ENCODE measurements around the gene THAP7. TPM values are rescaled to one million over a fixed set of nuclear protein-coding genes. Genes with fewer than 3 reads are reported as not detected.
A peak's percentile ranks its signal among the peaks of the same experiment; 100 is the strongest.

The THAP7 gene
- total and polyA plus RNA-seq, 2 experiments from 2014 or later: 49.7 to 61.1 TPM

- DNase-seq (ENCODE audit: low read depth in 1 of 2, low spot score in 1 of 2): peak; percentile 58 to 76
- H3K4me1 ChIP-seq (ENCODE audit: low read depth): no peaks in the 10 kb centered on the region
- no peak for TF ChIP-seq CTCF (IDR thresholded peaks at IDR 0.05; ENCODE audit: low read depth, low read length)
- no peaks in the 10 kb centered on the region for H3K36me3 ChIP-seq
- no peaks in the 10 kb centered on the region for H3K9me3 ChIP-seq (ENCODE audit: low read depth)
- H3K4me3 ChIP-seq: no peak overlapping the region
- H3K27me3 ChIP-seq: peaks cover 3% of the 10 kb centered on the region
- H3K27ac ChIP-seq: peak overlapping the region; percentile 11
Observed at GRCh38 chr22:21038405-21038804, 36.5 kb upstream of the THAP7 start.

GRCh38 chr22:21034989-21035388, 33.1 kb upstream of the THAP7 start:
- H3K9me3 ChIP-seq (ENCODE audit: low read depth): no peaks in the 10 kb centered on the region
- no peak for DNase-seq (ENCODE audit: low read depth in 1 of 2, low spot score in 1 of 2)
- no peaks in the 10 kb centered on the region for H3K36me3 ChIP-seq
- no peak for TF ChIP-seq CTCF (IDR thresholded peaks at IDR 0.05; ENCODE audit: low read depth, low read length)
- peaks cover 8% of the 10 kb centered on the region for H3K4me1 ChIP-seq (ENCODE audit: low read depth)
- no peak overlapping the region for H3K27ac ChIP-seq
- H3K4me3 ChIP-seq: no peak overlapping the region
- H3K27me3 ChIP-seq: peaks cover 23% of the 10 kb centered on the region

GRCh38 chr22:21033895-21034294, 32.0 kb upstream of the THAP7 start:
- no peak for DNase-seq (ENCODE audit: low read depth in 1 of 2, low spot score in 1 of 2)
- Histone ChIP-seq H3K4me1 (ENCODE audit: low read depth) (peaks cover 8% of the 10 kb centered on the region), H3K9me3 (ENCODE audit: low read depth) (no peaks in the 10 kb centered on the region), H3K36me3 (no peaks in the 10 kb centered on the region), H3K4me3 (no peak overlapping the region), H3K27ac (no peak overlapping the region), H3K27me3 (peaks cover 23% of the 10 kb centered on the region)
- TF ChIP-seq CTCF (IDR thresholded peaks at IDR 0.05; ENCODE audit: low read depth, low read length): no peak

- Histone ChIP-seq H3K27ac (no peak overlapping the region), H3K36me3 (no peaks in the 10 kb centered on the region), H3K9me3 (ENCODE audit: low read depth) (no peaks in the 10 kb centered on the region), H3K4me3 (no peak overlapping the region), H3K4me1 (ENCODE audit: low read depth) (peaks cover 8% of the 10 kb centered on the region), H3K27me3 (peaks cover 23% of the 10 kb centered on the region)
- DNase-seq (ENCODE audit: low read depth in 1 of 2, low spot score in 1 of 2): no peak
- no peak for TF ChIP-seq CTCF (IDR thresholded peaks at IDR 0.05; ENCODE audit: low read depth, low read length)
Observed at GRCh38 chr22:21032868-21033688, 31.2 kb upstream of the THAP7 start.

- no peaks in the 10 kb centered on the region for H3K36me3 ChIP-seq
- peak within 1 kb of the TSS; percentile 17 for H3K4me3 ChIP-seq
- H3K9me3 ChIP-seq (ENCODE audit: low read depth): no peaks in the 10 kb centered on the region
- DNase-seq (ENCODE audit: low read depth in 1 of 2, low spot score in 1 of 2): peak in 1 of 2 donors; percentile 35
- H3K4me1 ChIP-seq (ENCODE audit: low read depth): peaks cover 8% of the 10 kb centered on the region
- H3K27ac ChIP-seq: no peak within 1 kb of the TSS
- H3K27me3 ChIP-seq: peaks cover 23% of the 10 kb centered on the region
- TF ChIP-seq CTCF (IDR thresholded peaks at IDR 0.05; ENCODE audit: low read depth, low read length): no peak
Observed at GRCh38 chr22:21032037-21032867, 30.3 kb upstream of the THAP7 start, which contains the start of gene SLC7A4. SLC7A4 (minus strand) TSS chr22:21032561; CDS start chr22:21031812, 749 bp downstream.
